Mucosa of rectum (tissue), 2 donors: ENCODE data around the gene WDR53.
"Not testable (repeated sequence)": the region's sequence is repeated elsewhere in the genome, so short reads cannot be mapped to it uniquely, and the experiment has no call there.

ENCODE experiments used
- H3K27ac ChIP-seq, 2 donors: one replicate each; pipeline ENCODE4 v1.7.0; 2013; ENCODE audit warnings: inconsistent platforms in 2 of 2, low read depth in 2 of 2, low read length in 2 of 2
- H3K27me3 ChIP-seq, 2 donors: one replicate each; pipeline ENCODE4 v1.7.0; 2013; ENCODE audit warnings: low read length in 2 of 2; ENCODE audit not compliant: control insufficient read depth in 2 of 2, insufficient read depth in 2 of 2
- H3K36me3 ChIP-seq, 2 donors: one replicate each; pipeline ENCODE4 v1.7.0; 2013; ENCODE audit warnings: low read length in 2 of 2; ENCODE audit not compliant: control insufficient read depth in 2 of 2, insufficient read depth in 2 of 2
- H3K4me1 ChIP-seq, 2 donors: one replicate each; pipeline ENCODE4 v1.7.0; 2013; ENCODE audit warnings: low read length in 2 of 2, mild to moderate bottlenecking in 1 of 2; ENCODE audit not compliant: control insufficient read depth in 2 of 2, insufficient read depth in 2 of 2
- H3K4me3 ChIP-seq, 2 donors: one replicate each; pipeline ENCODE4 v1.7.0; 2013; ENCODE audit warnings: low read length in 2 of 2
- H3K9ac ChIP-seq, 2 donors: one replicate each; pipeline ENCODE4 v1.7.0; 2013; ENCODE audit warnings: low read length in 2 of 2, low read depth in 1 of 2, mild to moderate bottlenecking in 1 of 2
- H3K9me3 ChIP-seq, 2 donors: one replicate each; pipeline ENCODE4 v1.7.0; 2013; ENCODE audit warnings: low read length in 2 of 2; ENCODE audit not compliant: control insufficient read depth in 2 of 2
- donor health status: healthy.
- donor health status: Normal muscosa, but diverticular disease.

Gene WDR53

DNA sequence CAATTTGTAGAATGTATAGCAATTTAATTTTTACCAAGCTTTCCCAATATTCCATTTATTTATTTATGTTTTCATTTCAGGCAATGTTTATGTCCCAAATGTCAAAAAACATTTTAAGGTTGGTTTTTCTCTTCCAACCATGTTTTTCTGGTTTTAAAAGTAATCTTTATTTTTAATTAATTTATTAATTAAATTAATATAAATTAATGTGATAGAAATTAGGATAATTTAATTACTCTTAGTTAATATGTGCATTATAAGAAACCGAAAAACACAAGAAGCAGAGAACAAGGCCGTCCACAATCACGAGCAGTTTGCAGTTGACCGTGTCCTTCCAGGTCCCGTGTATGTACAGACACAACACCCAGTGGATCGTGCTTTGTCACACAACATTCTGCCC lies 34.3 kb upstream of the WDR53 start:
- no peaks in the 10 kb centered on the region for H3K4me1 ChIP-seq
- H3K9ac ChIP-seq = no peak overlapping the region
- no peaks in the 10 kb centered on the region for H3K36me3 ChIP-seq
- H3K9me3 ChIP-seq = no peaks in the 10 kb centered on the region
- H3K27me3 ChIP-seq = no peaks in the 10 kb centered on the region
- no peak overlapping the region for H3K4me3 ChIP-seq
- no peak overlapping the region for H3K27ac ChIP-seq

DNA sequence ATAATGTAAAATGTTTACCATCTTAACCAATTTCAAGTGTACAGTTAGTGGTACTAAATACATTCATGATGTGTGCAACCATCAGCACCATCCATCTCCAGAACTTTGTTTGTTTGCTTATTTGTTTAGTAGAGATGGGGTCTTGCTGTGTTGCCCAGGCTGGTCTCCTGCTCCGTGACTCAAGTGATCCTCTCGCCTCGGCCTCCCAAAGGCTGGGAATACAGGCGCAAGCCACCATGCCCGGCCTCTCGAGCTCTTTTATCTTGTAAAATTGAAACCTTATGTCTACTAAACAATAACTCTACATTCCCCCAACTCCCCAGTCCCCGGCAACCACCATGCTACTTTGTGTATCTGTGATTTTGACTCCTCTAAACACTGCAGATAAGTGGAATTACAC lies 32.0 kb upstream of the WDR53 start:
- Histone ChIP-seq H3K27ac (no peak overlapping the region), H3K27me3 (peaks cover 0 to 4% of the 10 kb centered on the region in 2 donors), H3K4me1 (no peaks in the 10 kb centered on the region), H3K4me3 (no peak overlapping the region), H3K9me3 (no peaks in the 10 kb centered on the region), H3K9ac (no peak overlapping the region), H3K36me3 (no peaks in the 10 kb centered on the region)

DNA sequence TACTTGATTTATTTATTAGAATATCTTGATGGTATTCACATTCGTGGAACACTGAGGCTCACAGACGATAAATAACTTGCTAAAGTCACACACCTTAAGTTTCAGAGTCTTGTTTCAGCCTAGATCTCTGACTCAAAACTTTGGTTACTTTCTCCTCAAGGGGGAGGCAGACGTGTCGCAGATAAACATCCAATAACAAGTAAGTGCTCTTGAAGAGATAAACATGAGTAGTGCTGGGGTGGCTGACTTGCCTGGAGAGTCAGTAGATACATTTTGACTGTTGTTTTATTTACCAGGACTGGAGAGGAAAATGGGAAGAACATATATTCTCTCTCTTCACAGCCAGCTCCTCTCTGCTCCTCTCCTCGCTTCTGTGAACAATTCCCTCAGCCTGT lies 31.4 kb upstream of the WDR53 start:
- Histone ChIP-seq H3K9me3 (no peaks in the 10 kb centered on the region), H3K9ac (no peak overlapping the region)

DNA sequence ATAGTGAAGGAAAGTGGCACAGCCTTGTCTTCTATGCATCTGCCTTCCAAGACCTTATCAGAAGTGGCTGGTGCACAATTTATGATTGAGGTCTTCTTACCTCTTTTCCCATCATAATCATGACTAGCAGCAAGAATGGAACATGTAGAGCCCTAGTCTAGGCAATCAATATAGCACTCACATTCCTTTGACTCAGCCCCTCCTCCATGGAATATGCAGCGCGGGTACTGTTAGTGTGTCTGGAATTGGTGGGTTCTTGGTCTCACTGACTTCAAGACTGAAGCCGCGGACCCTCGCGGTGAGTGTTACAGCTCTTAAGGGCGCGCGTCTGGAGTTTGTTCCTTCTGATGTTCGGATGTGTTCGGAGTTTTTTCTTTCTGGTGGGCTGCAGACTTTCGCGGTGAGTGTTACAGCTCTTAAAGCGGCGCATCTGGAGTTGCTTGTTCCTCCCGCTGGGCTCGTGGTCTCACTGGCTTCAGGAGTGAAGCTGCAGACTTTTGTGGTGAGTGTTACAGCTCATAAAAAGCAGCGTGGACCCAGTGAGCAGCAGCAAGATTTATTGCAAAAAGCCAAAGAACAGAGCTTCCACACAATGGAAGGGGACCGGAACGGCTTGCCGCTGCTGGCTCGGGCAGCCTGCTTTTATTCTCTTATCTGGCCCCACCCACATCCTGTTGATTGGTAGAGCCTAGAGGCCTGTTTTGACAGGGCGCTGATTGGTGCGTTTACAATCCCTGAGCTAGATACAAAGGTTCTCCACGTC lies 29.8 kb upstream of the WDR53 start:
- H3K27me3 ChIP-seq, H3K36me3 ChIP-seq, H3K9me3 ChIP-seq, H3K4me3 ChIP-seq, H3K27ac ChIP-seq, H3K4me1 ChIP-seq, H3K9ac ChIP-seq: not testable (repeated sequence)

More for the DNA sequence above, 31.4 kb upstream of the WDR53 start:
- Histone ChIP-seq H3K27me3 (peaks cover 0 to 4% of the 10 kb centered on the region in 2 donors), H3K4me1 (no peaks in the 10 kb centered on the region), H3K36me3 (no peaks in the 10 kb centered on the region), H3K4me3 (no peak overlapping the region), H3K27ac (no peak overlapping the region)

DNA sequence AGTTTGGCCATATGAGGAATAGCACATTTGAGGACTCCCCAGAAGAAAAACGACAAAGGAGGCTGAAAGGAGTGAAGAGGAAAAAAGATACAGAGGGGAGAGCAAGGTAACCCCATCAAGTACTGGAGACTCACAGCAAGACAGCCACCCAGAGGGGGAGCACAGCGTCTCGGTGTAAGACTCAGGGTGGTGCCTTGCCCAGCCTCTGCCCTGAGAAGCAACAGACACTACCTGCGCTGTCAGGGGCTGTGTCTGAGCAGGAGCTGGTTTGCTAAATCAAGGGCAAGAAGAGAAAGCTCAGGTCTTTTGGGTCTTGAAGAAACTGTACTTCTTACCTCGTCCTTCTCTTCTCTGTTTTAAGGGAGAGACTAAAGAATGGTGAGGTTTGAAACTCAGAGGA lies 28.0 kb upstream of the WDR53 start:
- no peaks in the 10 kb centered on the region for H3K9me3 ChIP-seq
- no peak overlapping the region for H3K4me3 ChIP-seq
- no peak overlapping the region for H3K9ac ChIP-seq

DNA sequence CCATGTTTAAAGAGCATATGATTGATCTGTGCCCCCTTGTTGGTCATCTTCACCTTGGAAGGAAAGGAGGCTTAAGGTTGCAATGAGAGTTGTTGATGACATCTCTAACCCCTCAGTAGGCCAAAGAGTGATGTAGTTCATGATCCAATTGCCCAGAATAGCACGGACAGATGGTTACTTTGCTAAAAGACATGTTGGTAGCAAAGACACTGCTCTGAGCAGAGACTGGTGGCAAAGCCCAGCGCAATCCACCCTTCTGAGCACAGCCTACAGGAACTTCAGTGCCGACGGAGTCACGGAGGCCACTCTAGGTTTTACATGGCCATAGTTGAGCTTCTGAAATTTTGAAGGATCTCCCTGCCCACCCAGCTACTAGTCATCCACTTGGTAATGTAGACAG lies 21.9 kb upstream of the WDR53 start:
- Histone ChIP-seq H3K36me3 (peaks cover 5 to 10% of the 10 kb centered on the region in 2 donors), H3K27ac (no peak overlapping the region), H3K27me3 (no peaks in the 10 kb centered on the region), H3K9me3 (no peaks in the 10 kb centered on the region), H3K4me1 (no peaks in the 10 kb centered on the region), H3K9ac (no peak overlapping the region), H3K4me3 (no peak overlapping the region)

More for the DNA sequence above, 28.0 kb upstream of the WDR53 start:
- Histone ChIP-seq H3K4me1 (no peaks in the 10 kb centered on the region), H3K36me3 (no peaks in the 10 kb centered on the region), H3K27me3 (peaks cover 0 to 4% of the 10 kb centered on the region in 2 donors), H3K27ac (no peak overlapping the region)

DNA sequence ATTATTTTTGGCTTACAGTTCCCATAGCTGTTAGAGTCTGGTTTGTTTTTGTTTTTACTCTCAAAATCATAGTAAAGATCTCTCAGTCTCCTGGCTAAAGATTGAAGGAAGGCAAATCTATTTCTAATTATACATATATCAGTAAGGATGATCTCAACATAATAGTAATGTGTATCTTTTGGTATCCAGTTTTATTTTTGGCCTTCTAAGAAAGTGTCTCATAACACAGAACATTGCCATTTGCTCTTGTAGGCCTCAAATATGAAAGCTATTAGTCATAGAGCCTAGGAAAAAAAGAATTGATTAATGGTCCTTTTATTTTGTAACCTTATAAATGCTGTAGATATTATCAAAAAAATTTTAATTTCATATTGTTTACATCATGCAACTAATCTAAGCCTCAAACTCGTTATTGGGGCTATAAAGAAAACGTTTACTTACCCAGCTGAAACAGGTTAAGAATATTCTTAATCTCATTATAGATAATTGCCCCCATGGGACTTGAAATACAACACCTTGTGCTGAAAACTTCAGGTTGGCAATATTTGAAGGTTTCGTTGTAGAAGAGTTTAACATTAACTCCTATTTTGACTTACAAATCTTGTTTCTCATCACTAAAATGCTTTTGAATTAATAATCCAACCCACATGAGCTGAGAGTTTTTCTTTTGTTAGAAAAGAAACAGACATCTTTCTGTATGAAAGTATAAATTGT lies 16.8 kb upstream of the WDR53 start:
- Histone ChIP-seq H3K4me3 (no peak overlapping the region), H3K36me3 (peaks cover 16 to 21% of the 10 kb centered on the region in 2 donors), H3K27ac (no peak overlapping the region), H3K9me3 (no peaks in the 10 kb centered on the region), H3K9ac (no peak overlapping the region), H3K27me3 (no peaks in the 10 kb centered on the region), H3K4me1 (no peaks in the 10 kb centered on the region)

DNA sequence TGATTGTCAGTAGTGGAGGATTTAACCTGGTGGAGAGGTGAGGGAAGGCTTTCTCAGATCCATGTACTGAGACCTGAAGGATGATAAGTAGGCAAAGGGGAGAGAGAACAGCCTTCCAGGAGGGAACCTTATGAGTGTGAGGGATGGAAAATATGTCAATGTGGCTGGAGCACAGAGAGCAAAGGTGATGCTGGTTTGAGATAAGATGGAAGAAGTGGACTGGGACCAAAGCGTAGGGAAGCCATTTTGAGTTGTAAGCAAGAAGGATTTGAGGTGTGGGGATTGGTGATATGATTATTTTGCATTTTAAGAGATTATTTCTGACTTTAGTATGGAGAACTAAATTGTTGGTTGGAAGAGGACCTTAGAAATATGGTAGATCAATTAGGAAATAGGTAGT lies 4.0 kb upstream of the WDR53 start:
- H3K9ac ChIP-seq = no peak overlapping the region
- H3K4me3 ChIP-seq = no peak overlapping the region
- peaks cover under 1 to 1% of the 10 kb centered on the region in 2 donors for H3K36me3 ChIP-seq
- no peaks in the 10 kb centered on the region for H3K27me3 ChIP-seq
- H3K27ac ChIP-seq = no peak overlapping the region
- H3K4me1 ChIP-seq = peaks cover 12 to 19% of the 10 kb centered on the region in 2 donors
- H3K9me3 ChIP-seq = no peaks in the 10 kb centered on the region

DNA sequence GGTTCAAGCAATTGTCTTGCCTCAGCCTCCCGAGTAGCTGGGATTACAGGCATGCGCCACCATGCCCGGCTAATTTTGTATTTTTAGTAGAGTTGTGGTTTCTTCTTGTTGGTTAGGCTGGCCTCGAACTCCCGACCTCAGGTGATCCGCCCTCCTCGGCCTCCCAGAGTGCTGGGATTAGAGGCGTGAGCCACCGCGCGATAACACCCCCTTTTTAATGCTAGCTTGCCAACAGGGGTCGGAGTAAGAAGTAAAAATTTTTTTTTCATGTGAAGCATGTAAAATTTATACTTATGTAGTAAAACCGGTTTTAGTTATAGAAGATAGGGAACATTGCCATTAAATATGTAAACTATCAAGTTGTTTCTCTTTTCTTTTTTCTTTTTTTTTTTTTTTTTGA lies 2.0 kb upstream of the WDR53 start:
- not testable (repeated sequence) for H3K27ac ChIP-seq, H3K9ac ChIP-seq, H3K27me3 ChIP-seq, H3K9me3 ChIP-seq, H3K4me3 ChIP-seq, H3K36me3 ChIP-seq
- H3K4me1 ChIP-seq = peaks cover 13 to 22% of the 10 kb centered on the region in 2 donors

DNA sequence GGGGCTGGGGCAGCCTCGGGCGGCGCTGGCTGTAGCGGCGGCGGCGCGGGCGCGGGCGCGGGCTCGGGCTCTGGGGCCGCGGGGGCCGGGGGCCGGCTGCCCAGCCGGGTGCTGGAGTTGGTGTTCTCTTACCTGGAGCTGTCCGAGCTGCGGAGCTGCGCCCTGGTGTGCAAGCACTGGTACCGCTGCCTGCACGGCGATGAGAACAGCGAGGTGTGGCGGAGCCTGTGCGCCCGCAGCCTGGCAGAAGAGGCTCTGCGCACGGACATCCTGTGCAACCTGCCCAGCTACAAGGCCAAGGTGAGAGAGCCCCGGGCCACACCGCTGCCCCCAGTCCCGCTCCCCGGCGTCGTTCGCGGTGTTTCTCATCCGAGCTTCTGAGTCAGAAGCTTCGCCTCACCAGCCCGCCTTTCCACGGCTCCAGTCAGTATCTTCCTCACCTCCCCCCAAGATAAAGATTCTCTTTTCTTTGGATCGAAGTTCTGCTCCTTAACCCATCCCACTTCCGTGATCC lies 706 bp upstream of the WDR53 start:
- Histone ChIP-seq H3K9ac (peak overlapping the region; percentile 72 to 91), H3K4me1 (peaks cover 13 to 22% of the 10 kb centered on the region in 2 donors), H3K27me3 (no peaks in the 10 kb centered on the region), H3K9me3 (no peaks in the 10 kb centered on the region), H3K36me3 (no peaks in the 10 kb centered on the region), H3K27ac (peak overlapping the region; percentile 72 to 87), H3K4me3 (peak overlapping the region; percentile 99 to 100)
